Renal pelvis (tissue), 4 donors: ENCODE results near the gene IL24. TPM values are rescaled to one million over a fixed set of nuclear protein-coding genes. Genes with fewer than 3 reads are reported as not detected.

ENCODE experiments used
- DNase-seq: peaks from one replicate; pipeline ENCODE4 v3.0.0-alpha.2; 2013
- polyA plus RNA-seq, 3 donors: library from polyadenylated mRNA; unstranded; fragments of 120-200 nt; gene quantifications; one replicate each; pipeline ENCODE4 v1.2.1, GENCODE V29; 2013; ENCODE audit not compliant: insufficient read length in 3 of 3

IL24 gene
- polyA plus RNA-seq, 3 donors, result 0.30 to 0.36 (median 0.35) TPM

DNA sequence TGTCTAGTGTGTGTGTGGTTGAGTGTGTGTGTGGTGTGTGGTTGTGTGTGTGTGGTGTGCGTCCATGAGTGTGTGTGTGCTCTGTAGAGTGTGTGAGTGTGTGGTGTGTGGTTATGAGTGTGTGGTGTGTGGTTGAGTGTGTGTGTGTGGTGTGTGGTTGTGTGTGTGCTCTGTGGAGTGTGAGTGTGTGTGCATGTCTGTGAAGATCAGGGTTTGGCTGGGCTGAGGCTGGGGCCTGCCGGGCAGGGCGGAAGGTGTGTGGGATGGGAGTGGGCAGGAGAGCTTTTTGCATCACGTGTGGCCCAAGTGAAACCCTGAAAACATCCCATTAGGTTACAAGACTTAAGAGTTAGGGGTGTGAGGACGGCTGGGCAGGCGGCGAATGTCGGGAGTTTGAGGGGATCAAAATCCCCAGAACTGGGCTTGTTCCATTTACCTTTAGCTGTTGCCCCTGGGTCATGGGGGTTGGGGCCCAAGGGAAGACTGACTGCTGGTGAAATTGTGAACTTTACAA is 27.4 kb downstream of the IL24 start:
- DNase-seq, result no peak

DNA sequence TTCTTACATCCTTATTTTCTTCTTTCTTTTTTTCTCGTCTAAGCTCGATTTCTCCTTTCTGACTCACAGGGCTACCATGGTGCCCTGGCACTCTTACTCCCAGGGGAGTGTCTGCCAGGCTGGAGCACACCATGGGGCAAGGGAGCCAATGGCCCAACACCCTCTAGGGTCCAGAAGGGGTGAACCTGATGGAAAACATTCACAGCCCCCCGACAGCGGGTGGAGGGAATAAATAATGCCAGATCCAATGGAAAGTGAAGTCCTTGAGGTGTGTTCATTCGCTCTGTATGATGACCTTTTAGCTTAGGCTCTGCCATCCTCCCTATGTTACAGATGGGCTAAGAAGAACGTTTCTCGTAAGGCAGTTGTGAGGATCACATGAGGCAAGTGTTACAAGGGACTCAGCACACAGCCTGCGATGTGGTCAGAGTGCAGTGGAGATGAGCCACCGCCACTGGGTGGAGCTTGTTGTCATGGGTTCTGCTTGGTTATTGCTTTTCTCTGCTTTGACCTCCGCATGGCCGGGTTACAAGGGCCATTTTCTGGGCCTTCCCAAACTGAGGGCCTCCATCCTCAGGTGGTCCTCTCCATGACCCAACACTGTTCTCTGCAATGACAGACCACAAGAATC is 28.0 kb downstream of the IL24 start:
- DNase-seq, result no peak

DNA sequence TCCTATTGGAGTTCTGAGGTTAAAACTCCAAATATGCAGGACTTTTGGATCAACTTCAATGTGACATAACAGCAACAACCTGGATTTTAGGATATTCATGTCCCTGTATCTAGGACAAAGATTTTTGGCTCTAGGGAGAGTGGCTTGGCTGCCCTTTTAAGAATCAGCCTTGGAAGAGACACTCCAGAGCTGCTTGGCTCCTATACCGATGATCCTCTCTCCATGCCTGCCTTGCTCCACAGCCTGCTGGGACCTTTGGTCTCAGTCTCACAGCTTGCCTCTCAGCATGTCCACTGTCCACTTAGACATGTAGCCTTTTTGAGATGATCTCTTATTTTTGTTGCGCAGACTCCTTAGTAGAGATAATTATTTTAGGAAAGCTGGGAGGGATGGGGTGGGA is 29.0 kb downstream of the IL24 start:
- DNase-seq, result no peak

DNA sequence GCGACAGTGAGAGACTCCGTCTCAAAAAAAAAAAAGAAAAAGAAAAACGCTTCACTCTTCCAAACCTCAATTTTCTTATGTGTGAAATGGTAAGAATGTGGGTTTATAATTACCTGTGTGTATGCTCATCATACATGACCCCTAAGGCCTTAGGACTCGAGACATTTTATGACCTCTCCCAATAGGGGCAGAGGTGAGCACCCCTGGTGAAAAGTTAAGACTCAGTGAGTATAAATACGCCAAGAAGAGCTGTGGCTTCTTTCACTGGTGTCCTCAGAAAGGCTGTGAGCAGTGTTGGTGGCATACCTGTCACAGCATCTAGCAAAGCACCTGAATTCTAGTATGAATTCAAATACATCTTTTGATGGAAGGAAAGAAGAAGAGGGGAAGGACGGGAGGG is 32.3 kb downstream of the IL24 start:
- no peak for DNase-seq

DNA sequence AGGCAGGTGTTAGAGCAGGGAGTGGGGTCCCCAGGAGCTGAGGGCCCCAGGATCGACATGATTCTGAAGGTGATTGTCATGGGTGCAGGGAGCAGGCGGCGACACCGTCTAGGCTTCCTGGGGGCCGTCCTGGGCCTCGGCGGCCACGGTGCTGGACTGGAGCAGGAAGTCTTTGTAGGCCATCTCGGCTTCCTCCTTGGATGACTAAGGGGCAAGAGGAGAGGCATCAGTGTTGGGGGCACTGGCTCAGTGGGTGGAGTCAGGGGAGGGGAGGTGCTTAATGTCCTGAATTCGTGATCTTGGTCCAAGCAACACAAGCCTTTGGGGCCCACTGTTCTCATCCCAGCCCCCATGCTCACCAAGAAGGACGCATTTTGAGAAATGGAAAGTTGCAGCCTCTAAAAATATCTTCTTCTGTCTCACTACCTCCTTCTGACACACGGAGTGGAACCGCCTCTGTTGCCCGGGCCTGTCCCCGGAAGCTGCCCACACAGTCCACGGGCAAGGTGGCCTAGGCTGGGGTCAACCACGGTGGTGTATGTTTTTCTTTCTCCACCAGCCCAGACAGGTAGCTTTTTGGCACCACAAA is 33.1 kb downstream of the IL24 start:
- no peak for DNase-seq

DNA sequence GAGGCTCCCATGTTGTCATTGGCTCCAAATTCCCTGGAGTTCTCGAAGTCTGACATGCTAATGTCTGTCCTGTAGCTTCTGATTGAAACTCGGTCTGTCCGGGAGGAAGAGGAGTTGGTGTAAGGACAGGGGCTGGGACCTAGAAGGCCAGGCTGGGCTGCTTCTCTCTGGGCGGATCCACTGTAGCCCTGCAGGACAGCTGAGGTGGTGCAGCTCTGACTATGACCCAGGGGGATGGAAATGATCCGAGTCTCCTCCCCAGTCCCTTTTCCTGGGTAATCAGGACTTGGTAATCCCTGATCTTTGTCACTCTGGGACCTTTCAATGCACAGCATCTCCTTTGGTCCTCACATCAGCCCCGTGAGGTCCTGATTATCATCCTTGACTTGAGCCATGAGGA is 34.5 kb downstream of the IL24 start:
- DNase-seq, result no peak

DNA sequence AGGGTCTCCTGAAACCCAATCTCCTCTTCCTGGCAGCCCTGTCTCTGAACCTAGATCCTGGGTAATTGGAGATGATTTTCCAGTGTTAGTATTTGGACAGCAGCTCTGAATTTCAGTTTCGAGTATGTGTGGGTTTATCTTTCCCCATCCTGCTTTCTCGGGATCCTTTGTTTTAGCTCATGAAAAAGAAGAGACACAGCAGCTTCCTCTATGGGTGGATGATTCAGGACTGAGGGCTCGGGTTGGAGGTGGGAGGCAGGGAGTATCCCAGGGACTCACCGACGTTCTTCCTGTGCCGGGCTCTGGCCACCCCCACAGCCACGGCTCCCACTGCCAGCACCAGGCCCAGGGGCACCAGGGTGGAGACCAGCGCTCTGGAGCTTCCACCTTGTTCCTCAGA is 34.9 kb downstream of the IL24 start:
- DNase-seq, result no peak

DNA sequence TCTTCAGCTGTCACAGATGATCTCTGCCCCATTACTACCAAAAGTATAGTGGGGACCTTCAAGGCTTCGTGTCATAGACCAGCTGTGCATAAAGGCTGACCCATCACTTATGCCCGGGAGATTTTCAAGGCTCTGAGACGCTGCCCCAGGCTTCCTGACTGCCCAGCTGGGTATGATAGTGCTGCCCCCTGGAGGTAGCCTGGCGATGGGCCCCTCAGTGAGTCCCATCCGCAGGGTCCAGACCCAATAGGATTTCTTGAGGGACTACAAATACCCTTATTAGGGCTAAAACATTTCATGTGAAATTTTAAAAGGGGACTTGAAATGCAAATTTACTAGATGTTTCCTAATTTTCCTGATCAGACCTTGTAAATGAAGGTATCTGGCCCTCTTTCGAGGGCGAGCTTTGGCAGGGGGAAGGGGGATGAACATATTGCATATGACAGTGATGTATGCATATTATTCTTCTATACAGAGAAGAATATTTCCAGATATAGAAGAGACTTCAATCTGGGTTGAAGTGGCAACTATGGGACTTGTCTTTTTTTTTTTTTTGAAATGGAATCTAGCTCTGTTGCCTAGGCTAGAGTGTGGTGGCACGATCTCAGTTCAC is 36.2 kb downstream of the IL24 start:
- no peak for DNase-seq

DNA sequence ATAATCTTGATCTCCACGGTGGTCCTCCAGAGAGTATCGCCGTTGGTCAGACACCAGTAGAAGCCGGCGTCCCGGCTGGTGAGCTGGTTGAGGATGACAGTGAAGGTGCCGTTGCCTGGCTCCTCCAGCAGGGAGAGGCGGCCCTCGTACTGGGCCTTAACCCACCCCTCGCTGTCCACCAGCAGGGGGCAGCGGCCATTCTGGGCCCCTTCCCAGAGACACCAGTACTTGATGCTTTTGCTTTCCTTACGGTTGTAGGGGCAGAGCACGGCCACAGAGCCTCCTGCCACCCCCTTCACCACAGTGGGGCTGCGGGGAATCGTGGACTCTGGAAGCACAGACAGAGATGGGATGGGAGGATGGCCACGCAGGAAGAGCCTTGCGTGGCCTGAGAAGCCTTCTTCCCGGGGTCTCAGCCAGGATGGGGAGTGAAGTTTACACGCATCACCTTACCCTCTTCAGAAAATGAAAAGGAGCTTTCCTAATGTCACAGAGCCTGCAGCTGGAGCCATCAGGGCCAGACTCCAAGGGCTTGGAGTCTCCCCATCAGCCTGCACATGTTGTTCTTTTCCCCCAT is 38.3 kb downstream of the IL24 start:
- no peak for DNase-seq

DNA sequence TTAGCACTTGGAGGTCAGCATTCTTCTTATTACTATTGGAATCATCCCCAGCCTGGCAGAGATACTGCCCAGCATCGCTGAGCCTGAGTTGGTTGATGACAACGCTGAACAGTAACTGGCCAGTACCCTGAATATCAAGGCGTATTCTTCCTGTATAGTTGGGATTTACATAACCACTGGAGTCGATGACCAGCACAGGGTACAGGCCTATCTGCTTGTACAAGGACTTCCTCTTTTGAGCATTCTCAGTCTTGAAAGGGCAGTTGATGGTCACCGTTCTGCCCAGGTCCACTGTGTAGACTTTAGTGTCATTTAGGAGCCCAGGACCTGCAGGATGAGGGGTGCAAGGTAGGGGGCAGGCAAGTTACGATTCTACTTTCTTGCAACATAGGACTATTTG is 40.2 kb downstream of the IL24 start:
- no peak for DNase-seq

DNA sequence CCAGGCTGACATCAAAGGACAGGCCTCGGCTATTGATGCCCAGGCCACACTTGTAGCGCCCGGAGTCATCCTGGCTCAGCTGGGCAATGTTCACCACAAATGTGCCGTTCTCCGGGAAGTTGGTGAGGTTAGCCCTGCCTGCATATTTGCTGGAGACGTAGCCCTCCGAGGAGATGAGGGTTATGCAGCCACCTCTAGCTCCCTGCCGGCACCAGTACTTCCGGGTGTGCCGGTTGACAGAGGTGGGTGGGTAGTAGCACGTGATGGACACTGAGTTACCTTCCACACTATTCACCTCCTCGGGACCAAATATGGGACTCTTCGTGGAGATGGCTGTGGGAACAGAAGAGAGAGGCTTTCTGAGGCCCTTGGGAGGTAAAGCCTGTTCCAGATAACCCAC is 41.9 kb downstream of the IL24 start:
- DNase-seq, result no peak

DNA sequence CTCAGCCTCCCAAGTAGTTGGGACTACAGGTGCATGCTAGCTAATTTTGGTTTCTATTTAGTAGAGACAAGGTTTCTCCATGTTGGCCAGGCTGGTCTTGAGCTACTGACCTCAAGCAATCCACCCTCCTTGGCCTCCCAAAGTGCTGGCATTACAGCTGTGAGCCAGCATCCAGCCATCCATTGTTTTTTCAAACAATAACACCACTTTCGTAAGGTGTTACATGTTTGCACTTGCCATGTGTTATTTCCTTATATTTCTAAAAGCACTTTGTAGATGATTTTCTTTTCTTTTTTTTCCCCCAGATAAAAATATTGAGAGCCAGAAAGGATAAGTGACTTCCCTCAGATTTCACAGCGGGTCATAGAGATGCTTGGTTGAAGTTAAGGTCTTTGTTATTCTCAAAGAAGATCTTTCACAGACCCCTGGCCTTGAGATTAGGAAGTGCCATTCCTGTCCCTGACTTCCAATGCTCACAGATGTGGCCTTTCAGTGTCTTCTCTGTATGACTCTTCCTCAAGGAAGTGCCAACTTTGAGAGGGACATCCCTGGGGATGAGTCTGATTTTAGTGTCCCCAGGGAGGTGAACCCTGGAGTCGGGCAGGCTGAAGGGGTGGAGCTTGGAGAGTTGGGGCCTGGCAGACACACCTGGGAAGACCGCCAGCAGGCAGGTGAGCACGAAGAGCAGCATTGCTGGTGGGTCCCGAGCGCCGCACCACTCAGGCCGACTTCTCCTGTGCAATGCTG is 42.8 kb downstream of the IL24 start:
- no peak for DNase-seq

DNA sequence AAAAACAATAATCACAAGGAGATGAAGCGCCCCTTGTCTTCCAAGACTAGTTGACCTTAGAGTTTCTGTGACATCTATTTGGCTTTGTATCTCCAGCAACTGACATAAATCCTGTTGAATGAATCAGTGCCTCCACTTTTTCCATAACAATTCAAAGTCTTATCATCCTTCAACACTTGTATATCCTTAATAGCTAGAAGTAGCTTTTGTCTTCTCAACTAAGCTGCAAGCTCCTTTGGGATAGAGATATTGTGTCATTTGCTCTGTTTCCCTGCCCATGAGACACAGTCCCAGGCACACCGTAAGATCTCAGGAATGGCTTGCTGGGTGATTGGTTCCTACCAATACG is 43.3 kb downstream of the IL24 start:
- DNase-seq, result no peak

DNA sequence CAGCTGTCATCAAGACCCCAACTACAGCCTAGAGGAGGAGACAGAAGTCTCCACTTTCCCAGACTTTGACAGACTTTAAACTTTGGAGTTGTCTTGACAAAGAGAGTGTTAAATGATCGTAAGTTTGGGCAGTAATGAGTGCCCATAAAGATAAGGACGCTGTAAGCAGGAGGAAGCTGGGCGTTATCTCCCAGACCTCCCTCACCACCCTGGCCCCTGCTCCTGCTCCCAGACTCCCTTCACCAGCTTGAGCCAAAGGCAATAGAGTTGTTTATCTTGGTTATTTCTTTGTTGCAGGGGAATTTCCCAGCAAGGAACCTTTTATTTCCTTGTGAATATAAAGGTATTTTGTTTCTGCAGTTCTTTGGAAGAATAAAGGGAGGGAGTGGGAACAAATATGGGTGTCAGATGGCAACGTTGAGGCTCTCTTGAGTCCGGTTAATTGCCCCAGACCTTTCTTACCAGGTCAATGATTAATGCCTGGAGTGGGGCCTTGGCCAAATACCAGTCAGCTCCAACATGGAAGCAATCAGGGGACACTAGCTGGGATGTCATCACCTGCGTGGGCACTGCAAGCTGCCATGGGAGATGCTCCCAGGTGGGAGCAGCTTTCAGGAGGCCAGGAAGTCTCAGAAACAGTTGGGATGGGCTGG is 44.6 kb downstream of the IL24 start:
- DNase-seq, result no peak

DNA sequence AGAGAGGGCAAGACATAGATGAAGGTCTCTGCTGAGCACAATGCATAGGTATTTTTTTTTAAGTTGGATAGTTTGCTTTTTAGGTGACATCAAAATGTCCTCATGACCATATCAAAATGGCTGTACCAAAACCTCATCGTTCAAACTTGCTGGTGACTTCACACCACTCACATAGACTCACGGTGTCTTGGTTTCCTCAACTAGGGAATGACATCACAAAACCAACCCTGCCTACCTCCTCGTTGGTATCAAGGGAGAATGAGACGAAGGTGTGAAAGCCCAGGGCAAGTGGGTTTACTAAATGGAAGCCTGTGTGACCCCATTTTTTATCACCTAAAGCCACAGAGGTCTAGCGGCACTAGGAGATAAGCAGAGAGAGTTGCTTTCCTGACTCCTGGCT is 47.5 kb downstream of the IL24 start:
- no peak for DNase-seq

DNA sequence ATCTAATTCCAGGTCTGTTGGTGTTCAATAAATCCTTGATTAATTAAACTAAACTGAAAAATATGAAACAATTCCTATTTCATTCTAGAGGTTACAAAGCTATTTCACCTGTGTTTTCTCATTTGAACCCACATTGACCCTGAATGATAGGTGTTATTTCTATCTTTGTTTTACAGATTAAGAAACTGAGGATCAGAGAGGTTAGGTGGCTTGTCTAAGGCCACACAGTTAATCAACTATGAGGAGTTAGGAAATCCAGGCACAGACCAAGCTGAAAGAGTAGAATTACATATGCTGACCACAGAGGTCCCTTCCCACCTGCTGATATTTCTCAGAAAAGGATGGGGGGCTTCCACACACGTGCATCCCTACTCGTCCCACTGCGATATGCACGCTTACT is 48.5 kb downstream of the IL24 start:
- no peak for DNase-seq

DNA sequence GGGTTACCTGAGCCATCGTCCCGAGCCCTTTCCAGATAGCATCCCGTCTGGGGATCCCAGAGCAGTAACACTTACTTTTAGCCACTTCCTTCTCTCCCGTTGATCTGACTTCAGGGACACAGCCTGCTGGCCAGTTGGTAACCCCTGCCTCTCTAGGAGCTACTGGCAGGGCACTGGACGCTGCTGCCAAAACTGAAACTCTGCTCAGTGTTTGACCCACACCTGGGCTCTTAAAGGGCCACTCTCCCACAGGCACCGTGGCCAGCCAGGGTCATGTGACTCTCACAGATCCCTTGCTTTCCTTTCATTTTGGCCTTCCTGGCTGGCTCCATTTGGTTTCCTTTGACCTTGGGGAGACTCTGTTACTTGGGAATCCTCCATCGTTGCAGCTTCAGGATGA is 49.0 kb downstream of the IL24 start, which contains the start of gene PIGR:
PIGR (minus strand) TSS at position 206 of the 400 bp plus-strand sequence. CDS start 5,935 bp downstream, outside the sequence.
- no peak for DNase-seq

DNA sequence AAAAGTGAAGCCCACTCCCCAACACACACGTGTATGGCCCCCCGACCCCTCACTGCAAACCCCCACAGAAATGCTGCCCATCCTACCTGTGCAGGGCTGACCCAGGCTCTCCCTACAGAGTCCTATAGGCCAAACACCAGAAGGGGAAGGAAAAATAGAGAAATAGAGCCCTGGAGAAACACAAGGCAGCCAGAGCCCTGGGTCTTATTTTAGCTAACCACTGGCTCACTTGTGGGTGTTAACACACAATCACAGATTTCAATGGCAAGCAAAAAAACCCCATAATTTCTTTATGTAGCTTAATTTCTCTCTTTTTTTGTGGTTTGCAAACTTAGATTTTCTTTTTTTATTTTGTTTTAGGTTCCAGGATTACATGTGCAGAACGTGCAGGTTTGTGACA is 50.0 kb downstream of the IL24 start:
- no peak for DNase-seq

DNA sequence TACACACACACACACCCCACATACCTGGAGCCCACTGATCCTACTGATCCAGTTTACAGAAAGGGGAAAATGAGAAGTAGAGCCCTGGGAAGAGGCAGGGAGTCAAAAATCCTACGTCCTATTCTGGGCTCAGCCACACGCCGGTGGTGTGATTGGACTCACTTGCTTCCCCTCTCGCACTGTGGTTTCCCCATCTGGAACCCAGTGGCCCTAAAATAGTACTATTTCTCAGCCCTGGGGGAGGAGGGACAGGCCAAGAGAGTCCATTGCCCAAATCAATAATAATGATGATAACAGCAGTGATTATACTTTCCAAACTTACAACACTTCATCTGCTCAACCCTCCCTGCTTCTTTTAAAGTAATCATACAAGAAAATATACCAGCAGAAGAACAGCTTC is 52.0 kb downstream of the IL24 start:
- DNase-seq, result no peak

DNA sequence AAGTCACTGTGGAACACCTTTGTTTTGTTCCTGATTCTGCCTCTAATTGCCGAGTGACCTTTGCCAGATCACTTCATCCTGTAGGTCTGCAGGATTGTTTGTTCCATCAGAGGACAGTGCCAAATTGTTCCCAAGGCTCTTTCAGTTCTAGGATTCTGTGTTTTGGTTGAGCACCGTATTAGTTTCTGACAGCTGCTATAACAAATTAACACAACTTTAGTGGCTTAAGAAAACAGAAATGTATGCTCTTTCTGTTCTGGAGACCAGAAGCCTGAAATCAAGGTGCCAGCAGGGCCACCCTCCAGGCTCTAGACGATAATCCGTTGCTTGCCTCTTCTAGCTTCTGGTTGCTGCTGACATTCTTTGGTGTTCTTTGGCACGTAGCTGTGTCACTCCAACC is 52.4 kb downstream of the IL24 start:
- no peak for DNase-seq

DNA sequence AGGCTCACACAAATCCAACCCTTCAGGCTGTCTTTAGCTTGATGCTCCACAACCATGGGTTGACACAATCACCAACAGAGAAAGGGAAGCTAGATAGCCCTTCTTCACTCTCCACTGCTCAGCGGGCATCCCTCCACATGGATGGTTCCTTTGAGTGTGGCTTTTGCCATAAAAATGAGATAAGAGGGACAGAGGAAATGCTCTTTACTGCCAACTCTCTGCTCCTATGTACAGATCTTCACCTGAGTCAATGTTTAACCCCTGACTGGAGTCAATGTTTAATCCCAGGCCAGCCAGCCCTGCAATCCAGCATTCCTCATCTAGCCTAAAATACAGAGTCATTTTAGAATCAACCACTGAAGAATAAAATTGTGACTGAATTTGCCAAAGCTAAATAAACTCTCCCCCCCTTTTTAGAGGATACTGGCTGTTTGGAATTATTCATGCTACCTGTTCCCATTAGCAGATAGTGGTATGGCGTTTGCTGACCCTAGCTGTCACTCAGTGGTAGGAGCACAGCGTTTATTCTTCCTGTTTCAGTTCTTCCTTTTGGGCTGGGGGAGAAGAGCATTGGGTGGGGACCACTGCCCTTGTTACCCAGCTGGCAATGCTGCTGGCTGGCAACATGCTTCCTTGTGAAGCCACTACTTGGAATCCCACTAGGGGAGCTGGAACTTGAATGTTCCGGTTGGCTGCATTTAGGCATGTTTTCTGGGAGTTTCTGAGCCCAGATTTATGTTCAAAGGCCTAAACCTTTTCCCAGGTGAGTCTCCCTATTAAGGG is 54.3 kb downstream of the IL24 start:
- DNase-seq, result peak; percentile 66
